ENCODE measurements around the gene PTH1R.

The PTH1R gene

GRCh38 chr3:46865031-46865507 is 12.5 kb upstream of the PTH1R start:
- DNase-seq: no peak

- DNase-seq: no peak
Observed at GRCh38 chr3:46865546-46865945, 12.0 kb upstream of the PTH1R start.

- no peak for DNase-seq
Observed at GRCh38 chr3:46866032-46866595, 11.4 kb upstream of the PTH1R start.

GRCh38 chr3:46866720-46867549 is 10.6 kb upstream of the PTH1R start:
- peak; percentile 60 to 91 (median 80) for DNase-seq

GRCh38 chr3:46867550-46867898 is 10.0 kb upstream of the PTH1R start:
- no peak for DNase-seq

GRCh38 chr3:46868287-46868686 is 9.2 kb upstream of the PTH1R start:
- DNase-seq: no peak

- no peak for DNase-seq
Observed at GRCh38 chr3:46868948-46869347, 8.6 kb upstream of the PTH1R start.

GRCh38 chr3:46869440-46869839 is 8.1 kb upstream of the PTH1R start:
- no peak for DNase-seq

- DNase-seq: no peak
Observed at GRCh38 chr3:46870651-46871050, 6.9 kb upstream of the PTH1R start.

GRCh38 chr3:46871222-46871621 is 6.3 kb upstream of the PTH1R start:
- no peak for DNase-seq

- DNase-seq: no peak
Observed at GRCh38 chr3:46873521-46873920, 4.0 kb upstream of the PTH1R start.

GRCh38 chr3:46874430-46874829 is 3.1 kb upstream of the PTH1R start:
- DNase-seq: no peak

GRCh38 chr3:46875560-46875959 is 2.0 kb upstream of the PTH1R start:
- no peak for DNase-seq

- no peak for DNase-seq
Observed at GRCh38 chr3:46876313-46877300, 914 bp upstream of the PTH1R start.

GRCh38 chr3:46878781-46879436 is 1.4 kb downstream of the PTH1R start:
- DNase-seq: no peak

GRCh38 chr3:46880884-46881595 is 3.5 kb downstream of the PTH1R start:
- DNase-seq: no peak

- DNase-seq: peak in 1 of 4 experiments; percentile 8
Observed at GRCh38 chr3:46881596-46882376, 4.3 kb downstream of the PTH1R start.

GRCh38 chr3:46882377-46883053 is 5.0 kb downstream of the PTH1R start:
- DNase-seq: no peak

- no peak for DNase-seq
Observed at GRCh38 chr3:46883054-46883829, 5.7 kb downstream of the PTH1R start.

- DNase-seq: no peak
Observed at GRCh38 chr3:46883830-46884185, 6.3 kb downstream of the PTH1R start.

All from activated naive CD4-positive, alpha-beta T cell (primary cell).